HG03378 (cell line): ENCODE data around the gene BOD1L1.

Experiments used
- ATAC-seq: cut with Tn5 transposase; IDR thresholded peaks from one replicate; pipeline ENCODE4 v1.9.1; 2021; ENCODE audit warnings: mild to moderate bottlenecking, moderate library complexity; ENCODE audit not compliant: unreplicated experiment

Gene BOD1L1

DNA sequence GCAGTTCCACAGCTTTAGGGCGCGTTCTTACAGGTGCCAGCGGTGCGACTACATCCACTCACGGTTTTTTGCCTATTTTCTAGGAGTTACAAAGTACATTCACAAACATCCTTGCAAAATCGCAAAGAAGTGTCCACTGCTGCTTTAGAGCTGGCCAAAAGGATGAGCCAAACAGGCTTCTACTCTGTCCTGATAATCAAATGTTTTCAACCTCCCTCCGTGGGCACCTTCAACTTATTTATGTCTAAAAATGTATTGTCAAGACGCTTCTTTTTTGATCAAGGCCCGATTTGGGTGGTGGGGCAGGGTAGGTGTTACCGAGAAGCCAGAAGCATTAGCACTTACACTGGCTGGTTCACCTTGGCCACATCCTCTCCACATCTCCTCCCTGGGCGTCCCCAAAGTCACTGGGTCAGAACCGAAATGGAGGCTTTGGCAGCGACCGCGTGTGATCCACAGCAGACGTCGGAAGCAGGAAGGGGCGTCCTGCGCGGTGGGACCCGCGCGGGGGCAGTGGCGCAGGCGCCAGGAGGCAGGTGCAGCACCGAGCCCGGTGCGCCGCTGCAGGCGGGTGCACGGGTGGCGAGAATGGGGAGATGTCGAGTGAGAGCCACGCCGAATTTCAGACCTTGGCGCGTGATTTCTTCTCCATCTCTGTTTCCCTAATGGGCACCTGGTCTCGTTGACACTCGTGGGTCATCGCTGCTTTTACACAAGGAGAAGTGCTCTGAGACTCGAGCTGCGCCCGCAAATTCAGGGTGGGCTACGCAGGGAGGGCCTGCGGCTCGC lies 100.1 kb downstream of the BOD1L1 start:
- ATAC-seq, result no peak

- no peak for ATAC-seq
Observed at GRCh38 chr4:13526658-13527057, 100.9 kb downstream of the BOD1L1 start.

- no peak for ATAC-seq
Observed at GRCh38 chr4:13525606-13526281, 101.8 kb downstream of the BOD1L1 start.

GRCh38 chr4:13524504-13525243 lies 102.9 kb downstream of the BOD1L1 start:
- ATAC-seq, result no peak

DNA sequence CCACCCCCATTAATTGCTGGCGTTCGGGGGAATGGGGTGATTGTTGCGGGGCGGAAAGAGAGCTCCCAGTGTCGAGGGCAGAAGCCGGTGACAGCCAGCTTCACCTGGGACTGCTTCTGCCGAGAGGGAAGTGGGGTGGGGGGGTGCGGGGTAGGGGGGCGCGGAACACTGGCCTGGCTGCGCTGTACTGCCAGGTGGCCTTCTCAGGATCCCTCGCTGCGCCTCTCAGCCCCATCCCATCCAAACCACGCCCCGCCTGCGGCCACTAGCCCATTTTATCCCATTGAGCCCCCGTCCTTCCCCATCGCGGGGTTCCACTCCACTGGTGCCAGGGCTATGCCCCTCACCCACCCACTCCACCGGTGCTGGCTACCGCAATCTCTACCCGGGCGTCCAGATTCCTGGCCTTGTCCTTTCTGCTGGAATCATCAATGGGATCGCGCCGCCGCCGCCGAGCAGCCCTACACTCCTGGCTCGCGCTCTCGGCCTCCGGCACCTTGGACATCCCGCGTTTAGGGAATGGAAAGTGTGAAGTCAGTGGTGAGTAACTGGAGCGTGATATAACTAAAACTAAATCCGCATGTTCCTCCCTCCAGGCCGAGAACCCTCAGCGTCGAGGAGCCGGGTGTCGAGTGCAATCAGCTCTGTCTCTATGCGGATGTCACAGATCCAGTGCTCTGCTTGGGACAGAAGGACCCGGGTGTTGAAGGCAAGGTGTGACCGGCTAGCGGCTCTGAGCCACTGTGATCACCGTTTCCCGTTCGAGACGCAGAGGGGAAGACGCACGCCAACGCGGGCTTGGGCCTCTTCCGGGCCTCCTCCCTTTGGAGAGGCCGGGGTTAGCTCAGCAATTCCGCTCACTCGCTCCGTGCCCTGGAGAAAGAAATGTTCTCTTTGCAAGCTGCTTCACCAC lies 103.7 kb downstream of the BOD1L1 start:
- no peak for ATAC-seq

GRCh38 chr4:13523105-13523477 lies 104.4 kb downstream of the BOD1L1 start:
- ATAC-seq, result no peak

GRCh38 chr4:13522282-13523104 lies 105.0 kb downstream of the BOD1L1 start:
- no peak for ATAC-seq

DNA sequence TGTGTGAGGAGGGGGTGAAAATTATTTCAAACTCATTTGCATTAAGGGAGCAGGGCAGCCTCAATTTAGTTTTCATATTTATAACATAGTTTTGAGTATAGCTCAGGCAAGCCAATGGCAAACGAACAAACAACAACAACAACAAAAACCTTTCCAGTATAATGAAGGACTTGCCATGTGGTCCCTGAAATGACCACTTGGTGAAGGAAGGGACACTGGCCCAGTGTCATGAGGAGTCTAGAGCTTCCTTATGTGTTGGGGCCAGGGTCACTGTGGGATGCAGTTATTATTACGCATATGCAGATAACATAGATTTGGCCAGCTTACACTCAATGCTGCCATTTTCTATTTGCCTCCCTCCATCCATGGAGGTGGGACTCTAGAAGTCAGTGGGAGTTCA lies 106.5 kb downstream of the BOD1L1 start:
- no peak for ATAC-seq
